A673 (cell line): ENCODE measurements around the gene TTC16. TPM values are rescaled to one million over a fixed set of nuclear protein-coding genes. Genes with fewer than 3 reads are reported as not detected.

Experiments
- BruUV-seq: library from RNA; stranded (reverse); fragments of 400-500 nt; replicated peaks from 2 replicates; lab custom pipeline; 2021; lab: Mats Ljungman, UMichigan
- CTCF ChIA-PET: fragments of 300-600 bp; sonication (Branson Sonifier 250); formaldehyde crosslinking; loops from one replicate; lab custom pipeline; 2022; ENCODE audit warnings: antibody characterized with exemption; lab: Charles Lee
- POLR2A ChIA-PET: fragments of 300-600 bp; sonication (Branson Sonifier 250); formaldehyde crosslinking; loops from one replicate; lab custom pipeline; 2022; ENCODE audit warnings: antibody characterized with exemption; ENCODE audit not compliant: low non-redundant PET; lab: Charles Lee
- DNase-seq: peaks from one replicate; pipeline ENCODE4 v3.0.0-alpha.2; 2015; ENCODE audit warnings: low spot score
- H3K27ac ChIP-seq: fragments of 200-600 bp; sonication (generic); 2 replicates; pipeline ENCODE4 v1.5.1; 2016; ENCODE audit warnings: mixed run types, low read depth, mild to moderate bottlenecking, mixed read lengths, antibody characterized with exemption, low read length; ENCODE audit not compliant: poor library complexity, severe bottlenecking
- H3K27me3 ChIP-seq: fragments of 200-600 bp; sonication (generic); replicated peaks from 2 replicates; pipeline ENCODE4 v1.6.1; 2017; ENCODE audit warnings: mixed run types, low read depth, mild to moderate bottlenecking, mixed read lengths, antibody characterized with exemption, low read length; ENCODE audit not compliant: insufficient read depth, poor library complexity
- H3K36me3 ChIP-seq: fragments of 200-600 bp; sonication (generic); 2 replicates; pipeline ENCODE4 v1.6.1; 2016; ENCODE audit warnings: mixed run types, mild to moderate bottlenecking, mixed read lengths, antibody characterized with exemption, low read length; ENCODE audit not compliant: insufficient read depth, poor library complexity, severe bottlenecking
- H3K4me1 ChIP-seq: fragments of 200-600 bp; sonication (generic); 2 replicates; pipeline ENCODE4 v1.6.1; 2017; ENCODE audit warnings: mixed run types, mild to moderate bottlenecking, mixed read lengths, antibody characterized with exemption, low read length; ENCODE audit not compliant: insufficient read depth, poor library complexity, severe bottlenecking
- H3K4me3 ChIP-seq: fragments of 200-600 bp; sonication (generic); 2 replicates; pipeline ENCODE4 v1.5.1; 2016; ENCODE audit warnings: low read depth, mixed run types, mild to moderate bottlenecking, mixed read lengths, low read length; ENCODE audit not compliant: poor library complexity, severe bottlenecking
- H3K9me3 ChIP-seq: fragments of 200-600 bp; sonication (generic); 2 replicates; pipeline ENCODE4 v1.6.1; 2016; ENCODE audit warnings: mixed run types, low read depth, mild to moderate bottlenecking, mixed read lengths, antibody characterized with exemption, low read length; ENCODE audit not compliant: poor library complexity, severe bottlenecking
- CTCF ChIP-seq: fragments of 300-800, 200-600 bp; sonication (generic); conservative IDR thresholded peaks from 2 replicates; pipeline ENCODE4 v1.5.1; 2017; ENCODE audit warnings: low read depth, mild to moderate bottlenecking, antibody characterized with exemption, low read length, moderate library complexity, mixed read lengths
- EZH2 ChIP-seq: fragments of 200-600 bp; sonication (generic); IDR thresholded peaks from 2 replicates; pipeline ENCODE4 v1.6.1; 2017; ENCODE audit warnings: borderline replicate concordance, low read depth, mild to moderate bottlenecking, mixed read lengths, antibody characterized with exemption, low read length; ENCODE audit not compliant: poor library complexity, severe bottlenecking
- intact Hi-C: fragments of 100-400 bp; cut with micrococcal nuclease; formaldehyde crosslinking; loops from one replicate; pipeline ENCODE4 v1.10.0; 2022; ENCODE audit not compliant: unreplicated experiment
- total RNA-seq: library from RNA; stranded (reverse); gene quantifications from 2 replicates; pipeline ENCODE4 v1.2.3, GENCODE V29; 2021

TTC16 gene
- total RNA-seq, 1 experiment from 2014 or later, result not detected

- no peak overlapping the region for H3K4me3 ChIP-seq
- H3K27me3 ChIP-seq, result no peaks in the 10 kb centered on the region
- no peaks in the 10 kb centered on the region for H3K36me3 ChIP-seq
- H3K4me1 ChIP-seq, result no peaks in the 10 kb centered on the region
- ChIA-PET POLR2A (interaction anchor here (0.6 kb wide), 1 partner anchor 27 kb away, joined by 3 read pairs; no protein-coding TSS in a partner anchor), CTCF (no interaction called here)
- no peak overlapping the region for H3K27ac ChIP-seq
- no peaks in the 10 kb centered on the region for H3K9me3 ChIP-seq
- TF ChIP-seq EZH2 (no peak), CTCF (no peak)
- BruUV-seq, result no TSS peak
- DNase-seq, result no peak
- intact Hi-C loops, result no loop called here
Measured at GRCh38 chr9:127679506-127679905, 36.4 kb upstream of the TTC16 start.

GRCh38 chr9:127680226-127680625 is 35.7 kb upstream of the TTC16 start:
- ChIA-PET CTCF (no interaction called here), POLR2A (no interaction called here)
- intact Hi-C loops, result no loop called here
- H3K36me3 ChIP-seq, result no peaks in the 10 kb centered on the region
- DNase-seq, result no peak
- H3K27ac ChIP-seq, result no peak overlapping the region
- no TSS peak for BruUV-seq
- no peaks in the 10 kb centered on the region for H3K9me3 ChIP-seq
- no peak overlapping the region for H3K4me3 ChIP-seq
- H3K27me3 ChIP-seq, result no peaks in the 10 kb centered on the region
- H3K4me1 ChIP-seq, result no peaks in the 10 kb centered on the region
- TF ChIP-seq EZH2, result no peak
- TF ChIP-seq CTCF, result no peak

- no peak for TF ChIP-seq CTCF
- no peak for TF ChIP-seq EZH2
- Histone ChIP-seq H3K4me3 (no peak overlapping the region), H3K4me1 (no peaks in the 10 kb centered on the region), H3K27me3 (no peaks in the 10 kb centered on the region), H3K27ac (no peak overlapping the region), H3K36me3 (no peaks in the 10 kb centered on the region), H3K9me3 (no peaks in the 10 kb centered on the region)
- POLR2A ChIA-PET, result no interaction called here
- DNase-seq, result no peak
- CTCF ChIA-PET, result no interaction called here
- intact Hi-C loops, result no loop called here
- no TSS peak for BruUV-seq
Measured at GRCh38 chr9:127680846-127681245, 35.0 kb upstream of the TTC16 start.
